Skin epidermis (tissue), 12 donors: ENCODE data around the gene SLC6A12.

Source experiments
- H3K27ac ChIP-seq, 21 experiments: fragments of 200-600 bp; sonication (generic) in 11 of 21; one replicate each; pipeline ENCODE4 v1.5.0; 2020; ENCODE audit warnings: mild to moderate bottlenecking in 3 of 21, inconsistent platforms in 2 of 21, moderate library complexity in 2 of 21
- H3K4me3 ChIP-seq, 7 experiments: fragments of 200-600 bp; sonication (generic) in 2 of 7; one replicate each; pipeline ENCODE4 v1.5.0; 2020; ENCODE audit warnings: inconsistent platforms in 2 of 7, mild to moderate bottlenecking in 2 of 7, moderate library complexity in 1 of 7

The SLC6A12 gene

GRCh38 chr12:153080-153746, 60.7 kb downstream of the SLC6A12 start:
- no peak overlapping the region for H3K4me3 ChIP-seq
- H3K27ac ChIP-seq, result no peak overlapping the region

GRCh38 chr12:152440-152839, 61.5 kb downstream of the SLC6A12 start:
- H3K4me3 ChIP-seq, result no peak overlapping the region
- H3K27ac ChIP-seq, result no peak overlapping the region

GRCh38 chr12:151579-151978, 62.4 kb downstream of the SLC6A12 start:
- no peak overlapping the region for H3K4me3 ChIP-seq

GRCh38 chr12:148676-149416, 65.1 kb downstream of the SLC6A12 start:
- no peak overlapping the region for H3K27ac ChIP-seq

More at GRCh38 chr12:151579-151978, 62.4 kb downstream of the SLC6A12 start:
- no peak overlapping the region for H3K27ac ChIP-seq

GRCh38 chr12:147242-147641, 66.7 kb downstream of the SLC6A12 start:
- Histone ChIP-seq H3K27ac (no peak overlapping the region), H3K4me3 (no peak overlapping the region)

More at GRCh38 chr12:148676-149416, 65.1 kb downstream of the SLC6A12 start:
- H3K4me3 ChIP-seq, result no peak overlapping the region

- Histone ChIP-seq H3K27ac (no peak overlapping the region), H3K4me3 (no peak overlapping the region)
These were observed 68.5 kb downstream of the SLC6A12 start for GRCh38 chr12:145369-145960.

GRCh38 chr12:144650-145284, 69.2 kb downstream of the SLC6A12 start:
- no peak overlapping the region for H3K27ac ChIP-seq
- no peak overlapping the region for H3K4me3 ChIP-seq

- Histone ChIP-seq H3K27ac (no peak overlapping the region), H3K4me3 (no peak overlapping the region)
These were observed 69.8 kb downstream of the SLC6A12 start for GRCh38 chr12:143964-144649.

- no peak overlapping the region for H3K27ac ChIP-seq
- no peak overlapping the region for H3K4me3 ChIP-seq
These were observed 73.8 kb downstream of the SLC6A12 start for GRCh38 chr12:140162-140561.
